ENCODE data around the gene PCDHA4.
"Not testable (repeated sequence)": the region's sequence is repeated elsewhere in the genome, so short reads cannot be mapped to it uniquely, and the experiment has no call there.

PCDHA4 gene

DNA sequence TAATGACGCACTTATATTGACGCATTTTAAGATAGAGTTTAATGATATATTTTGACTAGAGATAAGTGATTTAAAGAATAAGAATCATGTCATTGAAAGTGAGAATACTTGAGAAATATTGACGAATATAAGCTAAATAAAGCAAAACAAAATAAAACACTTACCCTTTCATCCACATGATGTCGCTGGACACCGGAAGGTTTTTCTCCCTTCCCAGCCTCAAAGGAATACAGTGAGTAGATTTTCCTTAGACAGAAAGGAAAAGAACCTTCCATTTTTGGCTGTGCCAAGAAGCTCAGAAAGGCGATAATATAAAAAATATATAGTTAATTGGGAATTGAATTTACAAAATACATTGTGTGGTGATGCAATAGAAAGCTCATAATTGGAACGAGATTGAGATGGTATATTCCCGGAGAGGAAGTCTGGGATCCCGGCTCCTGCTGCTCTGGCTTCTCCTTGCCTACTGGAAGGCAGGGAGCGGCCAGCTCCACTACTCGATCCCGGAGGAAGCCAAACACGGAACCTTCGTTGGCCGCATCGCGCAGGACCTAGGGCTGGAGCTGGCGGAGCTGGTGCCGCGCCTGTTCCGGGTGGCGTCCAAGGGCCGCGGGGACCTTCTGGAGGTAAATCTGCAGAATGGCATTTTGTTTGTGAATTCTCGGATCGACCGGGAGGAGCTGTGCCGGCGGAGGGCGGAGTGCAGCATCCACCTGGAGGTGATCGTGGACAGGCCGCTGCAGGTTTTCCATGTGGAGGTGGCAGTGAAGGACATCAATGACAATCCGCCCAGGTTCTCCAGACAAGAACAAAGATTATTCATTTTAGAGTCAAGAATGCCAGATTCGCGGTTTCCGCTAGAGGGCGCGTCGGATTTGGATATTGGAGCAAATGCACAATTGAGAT is 14.8 kb downstream of the PCDHA4 start, which contains the start of gene PCDHA5:
Gene PCDHA5 (plus strand): TSS at position 239 of the 906 bp plus-strand sequence.
- DNase-seq: peak; percentile 16 to 33 (median 26)

DNA sequence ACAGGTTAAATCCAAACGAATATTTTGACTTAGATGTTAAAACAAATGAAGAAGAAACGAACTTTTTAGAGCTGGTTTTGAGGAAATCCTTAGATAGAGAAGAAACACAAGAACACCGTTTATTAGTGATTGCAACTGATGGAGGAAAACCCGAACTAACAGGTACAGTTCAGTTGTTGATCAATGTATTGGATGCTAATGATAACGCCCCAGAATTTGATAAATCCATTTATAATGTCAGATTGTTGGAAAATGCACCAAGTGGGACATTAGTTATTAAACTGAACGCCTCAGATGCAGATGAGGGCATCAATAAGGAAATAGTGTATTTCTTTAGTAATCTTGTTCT is 15.4 kb downstream of the PCDHA4 start:
- DNase-seq: no peak

DNA sequence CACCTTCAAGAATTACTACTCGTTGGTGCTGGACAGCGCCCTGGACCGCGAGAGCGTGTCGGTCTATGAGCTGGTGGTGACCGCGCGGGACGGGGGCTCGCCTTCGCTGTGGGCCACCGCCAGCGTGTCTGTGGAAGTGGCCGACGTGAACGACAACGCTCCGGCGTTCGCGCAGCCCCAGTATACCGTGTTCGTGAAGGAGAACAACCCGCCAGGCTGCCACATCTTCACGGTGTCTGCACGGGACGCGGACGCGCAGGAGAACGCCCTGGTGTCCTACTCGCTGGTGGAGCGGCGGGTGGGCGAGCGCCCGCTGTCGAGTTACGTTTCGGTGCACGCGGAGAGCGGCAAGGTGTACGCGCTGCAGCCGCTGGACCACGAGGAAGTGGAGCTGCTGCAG is 16.1 kb downstream of the PCDHA4 start:
- DNase-seq: not testable (repeated sequence)

DNA sequence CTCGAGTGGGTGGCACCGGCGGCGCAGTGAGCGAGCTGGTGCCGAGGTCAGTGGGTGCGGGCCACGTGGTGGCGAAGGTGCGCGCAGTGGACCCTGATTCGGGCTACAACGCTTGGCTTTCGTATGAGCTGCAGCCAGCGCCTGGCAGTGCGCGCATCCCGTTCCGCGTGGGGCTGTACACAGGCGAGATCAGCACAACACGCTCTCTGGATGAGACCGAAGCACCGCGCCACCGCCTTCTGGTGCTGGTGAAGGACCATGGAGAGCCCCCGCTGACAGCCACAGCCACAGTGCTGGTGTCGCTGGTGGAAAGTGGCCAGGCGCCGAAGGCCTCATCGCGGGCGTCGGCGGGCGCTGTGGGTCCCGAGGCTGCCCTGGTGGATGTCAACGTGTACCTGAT is 16.6 kb downstream of the PCDHA4 start:
- DNase-seq: no peak

DNA sequence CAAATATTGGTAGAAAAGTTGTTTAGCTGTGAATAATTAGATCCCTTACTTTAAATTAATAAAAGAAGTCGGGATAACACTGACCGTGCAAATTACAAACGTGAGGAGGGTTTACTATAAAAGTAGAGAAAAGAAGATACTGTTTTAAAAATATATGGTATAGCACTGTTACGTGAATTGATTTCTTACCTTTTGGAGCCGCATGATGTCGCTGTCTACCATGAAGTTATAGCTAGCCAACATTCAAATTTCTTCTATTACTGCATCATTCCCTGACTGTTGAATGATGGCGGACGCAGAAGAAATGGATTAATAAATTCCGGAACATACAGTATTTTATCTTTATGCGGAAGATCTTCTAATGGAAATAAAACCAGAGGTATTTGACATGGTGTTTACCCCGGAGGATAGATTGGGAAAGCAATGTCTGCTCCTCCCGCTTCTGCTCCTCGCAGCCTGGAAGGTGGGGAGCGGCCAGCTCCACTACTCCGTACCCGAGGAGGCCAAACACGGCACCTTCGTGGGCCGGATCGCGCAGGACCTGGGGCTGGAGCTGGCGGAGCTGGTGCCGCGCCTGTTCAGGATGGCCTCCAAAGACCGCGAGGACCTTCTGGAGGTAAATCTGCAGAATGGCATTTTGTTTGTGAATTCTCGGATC is 21.0 kb downstream of the PCDHA4 start, which contains the start of gene PCDHA6:
Gene PCDHA6 (plus strand): TSS at position 257 of the 658 bp plus-strand sequence. CDS start 132 bp downstream, at position 389.
- peak in 1 of 4 experiments; percentile 1 for DNase-seq

DNA sequence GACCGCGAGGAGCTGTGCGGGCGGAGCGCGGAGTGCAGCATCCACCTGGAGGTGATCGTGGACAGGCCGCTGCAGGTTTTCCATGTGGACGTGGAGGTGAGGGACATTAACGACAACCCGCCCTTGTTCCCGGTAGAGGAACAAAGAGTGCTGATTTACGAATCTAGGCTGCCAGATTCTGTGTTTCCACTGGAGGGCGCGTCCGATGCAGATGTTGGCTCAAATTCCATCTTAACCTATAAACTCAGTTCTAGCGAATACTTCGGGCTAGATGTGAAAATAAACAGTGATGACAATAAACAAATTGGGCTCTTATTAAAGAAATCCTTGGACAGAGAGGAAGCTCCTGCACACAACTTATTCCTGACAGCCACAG is 21.5 kb downstream of the PCDHA4 start:
- no peak for DNase-seq

DNA sequence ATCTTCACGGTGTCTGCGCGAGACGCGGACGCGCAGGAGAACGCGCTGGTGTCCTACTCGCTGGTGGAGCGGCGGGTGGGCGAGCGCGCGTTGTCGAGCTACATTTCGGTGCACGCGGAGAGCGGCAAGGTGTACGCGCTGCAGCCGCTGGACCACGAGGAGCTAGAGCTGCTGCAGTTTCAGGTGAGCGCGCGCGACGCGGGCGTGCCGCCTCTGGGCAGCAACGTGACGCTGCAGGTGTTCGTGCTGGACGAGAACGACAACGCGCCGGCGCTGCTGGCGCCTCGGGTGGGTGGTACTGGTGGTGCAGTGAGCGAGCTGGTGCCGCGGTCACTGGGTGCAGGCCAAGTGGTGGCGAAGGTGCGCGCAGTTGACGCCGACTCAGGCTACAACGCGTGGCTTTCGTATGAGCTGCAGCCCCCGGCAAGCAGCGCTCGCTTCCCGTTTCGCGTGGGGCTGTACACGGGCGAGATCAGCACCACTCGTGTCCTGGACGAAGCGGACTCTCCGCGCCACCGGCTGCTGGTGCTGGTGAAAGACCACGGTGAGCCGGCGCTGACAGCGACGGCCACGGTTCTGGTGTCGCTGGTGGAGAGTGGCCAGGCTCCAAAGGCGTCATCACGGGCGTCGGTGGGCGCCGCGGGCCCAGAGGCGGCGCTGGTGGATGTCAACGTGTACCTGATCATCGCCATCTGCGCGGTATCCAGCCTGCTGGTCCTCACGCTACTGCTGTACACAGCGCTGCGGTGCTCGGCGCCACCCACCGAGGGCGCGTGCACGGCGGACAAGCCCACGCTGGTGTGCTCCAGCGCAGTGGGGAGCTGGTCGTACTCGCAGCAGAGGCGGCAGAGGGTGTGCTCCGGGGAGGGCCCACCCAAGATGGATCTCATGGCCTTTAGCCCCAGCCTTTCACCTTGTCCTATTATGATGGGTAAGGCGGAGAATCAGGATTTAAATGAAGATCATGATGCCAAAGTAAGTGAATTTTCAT is 22.9 kb downstream of the PCDHA4 start:
- not testable (repeated sequence) for DNase-seq

DNA sequence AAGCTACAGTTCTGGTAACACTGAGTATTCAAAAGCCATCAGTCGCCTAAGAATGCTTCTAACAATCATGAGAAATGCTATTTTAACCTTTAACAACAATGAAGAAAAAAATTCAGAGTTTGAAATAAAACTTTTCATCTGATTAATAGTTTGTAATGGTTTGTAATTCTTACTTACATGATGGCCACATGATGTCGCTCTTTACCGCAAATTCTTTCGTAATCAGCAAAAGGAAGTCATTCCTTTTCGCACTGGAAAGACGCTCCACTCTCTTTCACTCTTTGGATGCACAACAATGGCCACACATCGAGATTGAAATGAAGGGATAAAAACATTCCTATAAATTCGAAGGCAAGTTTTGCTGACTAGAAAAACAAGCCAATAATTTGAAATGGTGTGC is 27.1 kb downstream of the PCDHA4 start, which contains the start of gene PCDHA7:
Gene PCDHA7 (plus strand): TSS at position 277 of the 400 bp plus-strand sequence. CDS start 115 bp downstream, at position 392.
- DNase-seq: peak in 1 of 4 experiments; percentile 15

DNA sequence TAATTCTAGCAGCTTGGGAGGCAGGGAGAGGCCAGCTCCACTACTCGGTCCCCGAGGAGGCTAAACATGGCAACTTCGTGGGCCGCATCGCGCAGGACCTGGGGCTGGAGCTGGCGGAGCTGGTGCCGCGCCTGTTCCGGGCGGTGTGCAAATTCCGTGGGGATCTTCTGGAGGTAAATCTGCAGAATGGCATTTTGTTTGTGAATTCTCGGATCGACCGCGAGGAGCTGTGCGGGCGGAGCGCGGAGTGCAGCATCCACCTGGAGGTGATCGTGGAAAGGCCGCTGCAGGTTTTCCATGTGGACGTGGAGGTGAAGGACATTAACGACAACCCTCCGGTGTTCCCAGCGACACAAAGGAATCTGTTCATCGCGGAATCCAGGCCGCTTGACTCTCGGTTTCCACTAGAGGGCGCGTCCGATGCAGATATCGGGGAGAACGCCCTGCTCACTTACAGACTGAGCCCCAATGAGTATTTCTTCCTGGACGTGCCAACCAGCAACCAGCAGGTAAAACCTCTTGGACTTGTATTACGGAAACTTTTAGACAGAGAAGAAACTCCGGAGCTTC is 27.7 kb downstream of the PCDHA4 start:
- DNase-seq: not testable (repeated sequence)

DNA sequence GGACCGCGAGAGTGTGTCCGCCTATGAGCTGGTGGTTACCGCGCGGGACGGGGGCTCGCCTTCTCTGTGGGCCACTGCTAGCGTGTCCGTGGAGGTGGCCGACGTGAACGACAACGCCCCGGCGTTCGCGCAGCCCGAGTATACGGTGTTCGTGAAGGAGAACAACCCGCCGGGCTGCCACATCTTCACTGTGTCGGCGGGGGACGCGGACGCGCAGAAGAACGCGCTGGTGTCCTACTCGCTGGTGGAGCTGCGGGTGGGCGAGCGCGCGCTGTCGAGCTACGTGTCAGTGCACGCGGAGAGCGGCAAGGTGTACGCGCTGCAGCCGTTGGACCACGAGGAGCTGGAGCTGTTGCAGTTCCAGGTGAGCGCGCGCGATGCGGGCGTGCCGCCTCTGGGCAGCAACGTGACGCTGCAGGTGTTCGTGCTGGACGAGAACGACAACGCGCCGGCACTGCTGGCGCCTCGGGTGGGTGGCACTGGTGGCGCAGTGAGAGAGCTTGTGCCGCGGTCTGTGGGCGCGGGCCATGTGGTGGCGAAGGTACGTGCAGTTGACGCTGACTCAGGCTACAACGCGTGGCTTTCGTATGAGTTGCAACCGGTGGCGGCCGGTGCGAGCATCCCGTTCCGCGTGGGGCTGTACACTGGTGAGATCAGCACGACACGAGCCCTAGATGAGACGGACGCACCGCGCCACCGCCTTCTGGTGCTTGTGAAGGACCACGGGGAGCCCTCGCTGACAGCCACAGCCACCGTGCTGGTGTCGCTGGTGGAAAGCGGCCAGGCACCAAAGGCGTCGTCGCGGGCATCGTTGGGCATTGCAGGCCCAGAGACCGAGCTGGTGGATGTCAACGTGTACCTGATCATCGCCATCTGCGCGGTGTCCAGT is 29.0 kb downstream of the PCDHA4 start:
- no peak for DNase-seq

DNA sequence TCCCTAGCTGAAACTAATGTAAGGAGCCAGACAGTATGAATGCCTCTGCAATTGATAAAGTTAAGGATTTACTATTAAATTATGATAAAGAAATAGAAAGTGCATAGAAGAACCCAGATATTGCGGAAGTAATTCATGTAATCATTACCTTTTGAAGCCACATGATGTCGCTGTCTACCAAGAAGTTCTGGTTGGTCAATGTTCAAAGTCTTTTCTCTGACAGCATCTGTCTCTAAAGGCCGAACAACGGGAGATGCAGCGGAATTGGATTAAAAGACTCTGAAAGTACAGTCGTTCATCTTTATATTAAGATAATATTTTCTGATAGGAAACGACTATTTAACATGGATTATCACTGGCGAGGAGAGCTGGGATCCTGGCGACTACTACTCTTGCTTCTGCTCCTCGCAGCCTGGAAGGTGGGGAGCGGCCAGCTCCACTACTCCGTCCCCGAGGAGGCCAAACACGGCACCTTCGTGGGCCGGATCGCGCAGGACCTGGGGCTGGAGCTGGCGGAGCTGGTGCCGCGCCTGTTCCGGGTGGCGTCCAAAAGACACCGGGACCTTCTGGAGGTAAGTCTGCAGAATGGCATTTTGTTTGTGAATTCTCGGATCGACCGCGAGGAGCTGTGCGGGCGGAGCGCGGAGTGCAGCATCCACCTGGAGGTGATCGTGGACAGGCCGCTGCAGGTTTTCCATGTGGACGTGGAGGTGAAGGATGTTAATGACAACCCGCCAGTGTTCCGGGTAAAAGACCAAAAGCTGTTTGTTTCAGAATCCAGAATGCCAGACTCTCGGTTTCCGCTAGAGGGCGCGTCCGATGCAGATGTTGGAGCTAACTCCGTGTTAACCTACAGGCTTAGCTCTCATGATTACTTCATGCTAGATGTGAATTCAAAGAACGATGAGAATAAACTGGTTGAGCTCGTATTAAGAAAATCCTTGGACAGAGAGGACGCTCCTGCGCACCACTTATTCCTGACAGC is 34.4 kb downstream of the PCDHA4 start, which contains the start of gene PCDHA8:
Gene PCDHA8 (plus strand): TSS at position 210 of the 985 bp plus-strand sequence. CDS start 135 bp downstream, at position 345.
- peak in 2 of 4 experiments; percentile 10 to 18 for DNase-seq

DNA sequence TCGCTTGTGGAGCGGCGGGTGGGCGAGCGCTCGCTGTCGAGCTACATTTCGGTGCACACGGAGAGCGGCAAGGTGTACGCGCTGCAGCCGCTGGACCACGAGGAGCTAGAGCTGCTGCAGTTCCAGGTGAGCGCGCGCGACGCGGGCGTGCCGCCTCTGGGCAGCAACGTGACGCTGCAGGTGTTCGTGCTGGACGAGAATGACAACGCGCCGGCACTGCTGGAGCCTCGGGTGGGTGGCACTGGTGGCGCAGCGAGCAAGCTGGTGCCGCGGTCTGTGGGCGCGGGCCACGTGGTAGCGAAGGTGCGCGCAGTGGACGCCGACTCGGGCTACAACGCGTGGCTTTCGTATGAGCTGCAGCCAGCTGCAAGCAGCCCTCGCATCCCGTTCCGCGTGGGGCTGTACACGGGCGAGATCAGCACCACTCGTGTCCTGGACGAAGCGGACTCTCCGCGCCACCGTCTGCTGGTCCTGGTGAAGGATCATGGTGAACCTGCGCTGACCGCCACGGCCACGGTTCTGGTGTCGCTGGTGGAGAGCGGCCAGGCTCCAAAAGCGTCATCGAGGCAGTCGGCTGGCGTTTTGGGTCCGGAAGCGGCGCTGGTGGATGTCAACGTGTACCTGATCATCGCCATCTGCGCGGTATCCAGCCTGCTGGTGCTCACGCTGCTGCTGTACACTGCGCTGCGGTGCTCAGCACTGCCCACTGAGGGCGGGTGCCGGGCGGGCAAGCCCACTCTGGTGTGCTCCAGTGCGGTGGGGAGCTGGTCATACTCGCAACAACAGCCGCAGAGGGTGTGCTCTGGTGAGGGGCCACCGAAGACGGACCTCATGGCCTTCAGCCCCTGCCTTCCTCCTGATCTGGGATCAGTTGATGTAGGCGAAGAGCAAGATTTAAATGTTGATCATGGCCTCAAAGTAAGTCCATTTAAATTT is 36.2 kb downstream of the PCDHA4 start:
- DNase-seq: no peak

DNA sequence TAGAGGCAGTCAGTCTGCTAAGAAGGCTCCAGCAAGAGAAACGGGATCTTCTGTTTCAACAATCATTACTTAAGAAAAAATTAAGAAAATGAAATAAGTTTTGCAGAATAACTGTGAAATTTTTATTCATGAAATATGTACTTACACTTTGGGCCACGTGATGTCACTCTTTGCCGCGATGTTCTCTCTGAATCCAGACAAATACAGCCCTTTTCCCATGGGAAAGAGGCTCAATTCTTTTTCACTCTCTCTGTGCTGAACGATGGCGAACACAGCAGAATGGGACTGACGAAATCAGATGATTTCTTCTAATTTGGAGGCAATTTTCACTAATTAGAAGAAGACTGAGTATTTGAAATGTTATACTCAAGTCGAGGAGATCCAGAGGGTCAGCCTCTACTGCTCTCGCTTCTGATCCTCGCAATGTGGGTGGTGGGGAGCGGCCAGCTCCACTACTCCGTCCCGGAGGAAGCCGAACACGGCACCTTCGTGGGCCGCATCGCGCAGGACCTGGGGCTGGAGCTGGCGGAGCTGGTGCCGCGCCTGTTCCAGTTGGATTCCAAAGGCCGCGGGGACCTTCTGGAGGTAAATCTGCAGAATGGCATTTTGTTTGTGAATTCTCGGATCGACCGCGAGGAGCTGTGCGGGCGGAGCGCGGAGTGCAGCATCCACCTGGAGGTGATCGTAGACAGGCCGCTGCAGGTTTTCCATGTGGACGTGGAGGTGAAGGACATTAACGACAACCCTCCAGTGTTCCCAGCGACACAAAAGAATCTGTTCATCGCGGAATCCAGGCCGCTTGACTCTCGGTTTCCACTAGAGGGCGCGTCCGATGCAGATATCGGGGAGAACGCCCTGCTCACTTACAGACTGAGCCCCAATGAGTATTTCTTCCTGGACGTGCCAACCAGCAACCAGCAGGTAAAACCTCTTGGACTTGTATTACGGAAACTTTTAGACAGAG is 41.6 kb downstream of the PCDHA4 start, which contains the start of gene PCDHA9:
Gene PCDHA9 (plus strand): TSS at position 244 of the 964 bp plus-strand sequence. CDS start 114 bp downstream, at position 358.
- not testable (repeated sequence) for DNase-seq

DNA sequence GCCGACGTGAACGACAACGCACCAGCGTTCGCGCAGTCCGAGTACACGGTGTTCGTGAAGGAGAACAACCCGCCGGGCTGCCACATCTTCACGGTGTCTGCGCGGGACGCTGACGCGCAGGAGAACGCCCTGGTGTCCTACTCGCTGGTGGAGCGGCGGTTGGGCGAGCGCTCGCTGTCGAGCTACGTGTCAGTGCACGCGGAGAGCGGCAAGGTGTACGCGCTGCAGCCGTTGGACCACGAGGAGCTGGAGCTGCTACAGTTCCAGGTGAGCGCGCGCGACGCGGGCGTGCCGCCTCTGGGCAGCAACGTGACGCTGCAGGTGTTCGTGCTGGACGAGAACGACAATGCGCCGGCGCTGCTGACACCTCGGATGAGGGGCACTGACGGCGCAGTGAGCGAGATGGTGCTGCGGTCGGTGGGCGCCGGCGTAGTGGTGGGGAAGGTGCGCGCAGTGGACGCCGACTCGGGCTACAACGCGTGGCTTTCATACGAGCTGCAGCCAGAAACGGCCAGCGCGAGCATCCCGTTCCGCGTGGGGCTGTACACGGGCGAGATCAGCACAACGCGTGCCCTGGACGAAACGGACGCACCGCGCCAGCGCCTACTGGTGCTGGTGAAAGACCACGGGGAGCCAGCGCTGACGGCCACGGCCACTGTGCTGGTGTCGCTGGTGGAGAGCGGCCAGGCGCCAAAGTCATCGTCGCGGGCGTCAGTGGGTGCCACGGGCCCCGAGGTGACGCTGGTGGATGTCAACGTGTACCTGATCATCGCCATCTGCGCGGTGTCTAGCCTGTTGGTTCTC is 43.2 kb downstream of the PCDHA4 start:
- DNase-seq: not testable (repeated sequence)

DNA sequence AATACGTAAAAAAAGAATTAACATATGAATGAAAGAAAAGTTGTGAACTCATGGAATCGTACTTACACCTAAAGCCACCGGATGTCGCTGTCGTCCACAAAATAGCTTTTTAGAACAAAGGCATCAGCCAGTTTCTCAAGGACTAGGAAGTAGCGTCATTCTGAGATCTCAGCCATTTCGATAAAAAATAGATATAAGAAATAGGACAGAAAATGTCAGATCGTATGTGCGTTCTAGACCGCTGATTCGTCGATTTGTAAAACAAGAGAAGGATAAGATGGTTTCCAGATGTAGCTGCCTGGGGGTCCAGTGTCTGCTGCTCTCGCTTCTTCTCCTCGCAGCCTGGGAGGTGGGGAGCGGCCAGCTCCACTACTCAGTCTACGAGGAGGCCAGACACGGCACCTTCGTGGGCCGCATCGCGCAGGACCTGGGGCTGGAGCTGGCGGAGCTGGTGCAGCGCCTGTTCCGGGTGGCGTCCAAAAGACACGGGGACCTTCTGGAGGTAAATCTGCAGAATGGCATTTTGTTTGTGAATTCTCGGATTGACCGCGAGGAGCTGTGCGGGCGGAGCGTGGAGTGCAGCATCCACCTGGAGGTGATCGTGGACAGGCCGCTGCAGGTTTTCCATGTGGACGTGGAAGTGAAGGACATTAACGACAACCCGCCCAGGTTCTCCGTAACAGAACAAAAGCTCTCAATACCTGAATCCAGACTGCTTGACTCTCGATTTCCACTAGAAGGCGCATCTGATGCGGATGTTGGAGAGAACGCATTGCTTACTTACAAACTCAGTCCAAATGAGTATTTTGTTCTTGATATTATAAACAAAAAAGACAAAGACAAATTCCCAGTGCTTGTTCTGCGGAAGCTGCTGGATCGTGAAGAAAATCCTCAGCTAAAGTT is 49.2 kb downstream of the PCDHA4 start, which contains the start of gene PCDHA10:
Gene PCDHA10 (plus strand): TSS at position 126 of the 903 bp plus-strand sequence. CDS start 152 bp downstream, at position 278.
- DNase-seq: no peak

Measured in suppressor macrophage (primary cell).